H9 (cell line): ENCODE measurements around the gene DDX11. TPM values are rescaled to one million over a fixed set of nuclear protein-coding genes. Genes with fewer than 3 reads are reported as not detected.

Experiments
- DNase-seq: peaks from one replicate; pipeline ENCODE4 v3.0.0-alpha.2; 2017
- H2AFZ ChIP-seq: one replicate; pipeline ENCODE4 v1.6.1; 2013; ENCODE audit warnings: mild to moderate bottlenecking, low read length, control low read depth, moderate library complexity
- H2AK5ac ChIP-seq: 2 replicates; pipeline ENCODE4 v1.6.1; 2013; ENCODE audit warnings: low read length, control low read depth, mixed read lengths; ENCODE audit not compliant: insufficient read length
- H2BK120ac ChIP-seq: one replicate; pipeline ENCODE4 v1.6.1; 2013; ENCODE audit warnings: low read depth, mild to moderate bottlenecking, low read length, control low read depth, inconsistent platforms; ENCODE audit not compliant: poor library complexity, severe bottlenecking
- H2BK12ac ChIP-seq: 2 replicates; pipeline ENCODE4 v1.6.1; 2013; ENCODE audit warnings: low read length, control low read depth, mixed read lengths, low read depth; ENCODE audit not compliant: insufficient read length
- H2BK15ac ChIP-seq: 2 replicates; pipeline ENCODE4 v1.6.1; 2013; ENCODE audit warnings: low read depth, low read length, control low read depth
- H2BK20ac ChIP-seq: one replicate; pipeline ENCODE4 v1.6.1; 2013; ENCODE audit warnings: low read depth, mild to moderate bottlenecking, low read length, control low read depth, inconsistent platforms; ENCODE audit not compliant: poor library complexity, severe bottlenecking
- H2BK5ac ChIP-seq: 2 replicates; pipeline ENCODE4 v1.6.1; 2013; ENCODE audit warnings: low read length, control low read depth, mixed read lengths; ENCODE audit not compliant: insufficient read length
- H3K14ac ChIP-seq: 2 replicates; pipeline ENCODE4 v1.6.1; 2013; ENCODE audit warnings: low read length, control low read depth; ENCODE audit not compliant: insufficient read depth
- H3K18ac ChIP-seq: 2 replicates; pipeline ENCODE4 v1.6.1; 2013; ENCODE audit warnings: low read depth, mild to moderate bottlenecking, mixed read lengths, low read length, control low read depth; ENCODE audit not compliant: insufficient read length
- H3K23ac ChIP-seq: 2 replicates; pipeline ENCODE4 v1.6.1; 2013; ENCODE audit warnings: low read length, control low read depth, mixed read lengths, low read depth; ENCODE audit not compliant: insufficient read length
- H3K23me2 ChIP-seq: 2 replicates; pipeline ENCODE4 v1.6.1; 2013; ENCODE audit warnings: low read depth, mild to moderate bottlenecking, mixed read lengths, low read length, control low read depth; ENCODE audit not compliant: insufficient read length, poor library complexity, severe bottlenecking
- H3K27ac ChIP-seq: 2 replicates; pipeline ENCODE4 v1.5.1; 2013; ENCODE audit warnings: low read length, control low read depth, mixed read lengths, low read depth; ENCODE audit not compliant: insufficient read length
- H3K27me3 ChIP-seq: 2 replicates; pipeline ENCODE4 v1.6.1; 2013; ENCODE audit warnings: low read length, control low read depth, inconsistent platforms; ENCODE audit not compliant: insufficient read depth
- H3K4ac ChIP-seq: 2 replicates; pipeline ENCODE4 v1.6.1; 2013; ENCODE audit warnings: low read depth, mild to moderate bottlenecking, control low read depth, inconsistent platforms, low read length, moderate library complexity
- H3K4me1 ChIP-seq: 2 replicates; pipeline ENCODE4 v1.6.1; 2013; ENCODE audit warnings: low read length, control low read depth, inconsistent platforms; ENCODE audit not compliant: insufficient read depth
- H3K4me2 ChIP-seq: 2 replicates; pipeline ENCODE4 v1.6.1; 2013; ENCODE audit warnings: low read length, control low read depth, mixed read lengths; ENCODE audit not compliant: insufficient read length, insufficient read depth
- H3K56ac ChIP-seq: 2 replicates; pipeline ENCODE4 v1.6.1; 2013; ENCODE audit warnings: low read depth, mild to moderate bottlenecking, mixed read lengths, low read length, control low read depth; ENCODE audit not compliant: insufficient read length
- H3K79me1 ChIP-seq: 2 replicates; pipeline ENCODE4 v1.6.1; 2013; ENCODE audit warnings: low read depth, mild to moderate bottlenecking, moderate library complexity, low read length, control low read depth, inconsistent platforms; ENCODE audit not compliant: insufficient read depth, poor library complexity, severe bottlenecking
- H3K79me2 ChIP-seq: 2 replicates; pipeline ENCODE4 v1.6.1; 2013; ENCODE audit warnings: low read length, control low read depth, inconsistent platforms; ENCODE audit not compliant: insufficient read depth
- H3K9ac ChIP-seq: 2 replicates; pipeline ENCODE4 v1.6.1; 2013; ENCODE audit warnings: low read length, control low read depth, mixed read lengths; ENCODE audit not compliant: insufficient read length; ENCODE audit errors: extremely low read depth
- H3K9me3 ChIP-seq: one replicate; pipeline ENCODE4 v1.6.1; 2013; ENCODE audit warnings: low read depth, low read length, inconsistent platforms; ENCODE audit not compliant: control insufficient read depth
- H3T11ph ChIP-seq: one replicate; pipeline ENCODE4 v1.6.1; 2013; ENCODE audit warnings: mild to moderate bottlenecking, low read length, control low read depth, inconsistent platforms
- H4K20me1 ChIP-seq: one replicate; pipeline ENCODE4 v1.6.1; 2013; ENCODE audit not compliant: control insufficient read depth, insufficient read length, insufficient read depth
- H4K5ac ChIP-seq: 2 replicates; pipeline ENCODE4 v1.6.1; 2013; ENCODE audit warnings: low read depth, mild to moderate bottlenecking, mixed read lengths, low read length, control low read depth; ENCODE audit not compliant: insufficient read length
- H4K8ac ChIP-seq: replicated peaks from 2 replicates; pipeline ENCODE4 v1.6.1; 2013; ENCODE audit warnings: low read length, control low read depth, mixed read lengths, low read depth; ENCODE audit not compliant: insufficient read length
- H4K91ac ChIP-seq: 2 replicates; pipeline ENCODE4 v1.6.1; 2013; ENCODE audit warnings: low read depth, mild to moderate bottlenecking, moderate library complexity, mixed read lengths, low read length, control low read depth; ENCODE audit not compliant: insufficient read length
- H3K27ac Mint-ChIP-seq, 3 experiments: 2 replicates in 2 of 3; 3 replicates in 1 of 3; pipeline ENCODE4 v1.8.0; 2020 to 2021; ENCODE audit warnings: mixed read lengths in 3 of 3, mild to moderate bottlenecking in 1 of 3, moderate library complexity in 1 of 3
- H3K27me3 Mint-ChIP-seq: 2 replicates; pipeline ENCODE4 v1.8.0; 2021; ENCODE audit warnings: low read depth, mild to moderate bottlenecking, moderate library complexity, mixed read lengths
- H3K36me3 Mint-ChIP-seq, 3 experiments: 2 replicates in 2 of 3; 3 replicates in 1 of 3; pipeline ENCODE4 v1.8.0; 2020 to 2021; ENCODE audit warnings: low read depth in 3 of 3, mixed read lengths in 3 of 3; ENCODE audit not compliant: insufficient read depth in 1 of 3
- H3K4me1 Mint-ChIP-seq, 2 experiments: 2 replicates each; pipeline ENCODE4 v1.8.0; 2020; ENCODE audit warnings: mixed read lengths in 2 of 2
- H3K4me3 Mint-ChIP-seq, 2 experiments: 2 replicates in 1 of 2; 3 replicates in 1 of 2; pipeline ENCODE4 v1.8.0; 2020 to 2021; ENCODE audit warnings: mild to moderate bottlenecking in 2 of 2, mixed read lengths in 2 of 2, moderate library complexity in 1 of 2
- H3K9me3 Mint-ChIP-seq, 2 experiments: 2 replicates in 1 of 2; 3 replicates in 1 of 2; pipeline ENCODE4 v1.8.0; 2020; ENCODE audit warnings: mild to moderate bottlenecking in 2 of 2, mixed read lengths in 2 of 2, moderate library complexity in 1 of 2
- CTCF ChIP-seq: fragments of 200-600 bp; sonication (generic); conservative IDR thresholded peaks from 3 replicates; pipeline ENCODE4 v1.8.0; 2021; ENCODE audit warnings: antibody characterized with exemption, mild to moderate bottlenecking
- WGBS: extraction: QIAGEN DNeasy Blood & Tissue Kit; methylation state at CpG from one replicate; pipeline ENCODE4 v1.1.7; 2013; ENCODE audit warnings: missing lambda C conversion rate, low lambda C conversion rate, mixed read lengths; ENCODE audit not compliant: insufficient read length; ENCODE audit errors: extremely low coverage; 5-methylcytosine and 5-hydroxymethylcytosine counted together
- total RNA-seq: library from RNA; stranded (reverse); gene quantifications from 2 replicates; pipeline ENCODE4 v1.2.1, GENCODE V29; 2021

Gene DDX11
- total RNA-seq, 1 experiment from 2014 or later = 183 TPM

- H4K91ac ChIP-seq = no peak overlapping the region
- Mint-ChIP-seq H3K4me3 (no peak overlapping the region), H3K4me1 (peaks cover 4 to 6% of the 10 kb centered on the region in 2 experiments; a peak in 2 of 4 replicates), H3K27me3 (peaks cover 4% of the 10 kb centered on the region; the same call in 1 of the 2 replicates), H3K36me3 (peaks cover 2 to 10% (median 5%) of the 10 kb centered on the region in 3 experiments; a peak in 5 of 7 replicates), H3K27ac (no peak overlapping the region; a peak in 1 of 7 replicates), H3K9me3 (peaks cover 8 to 14% of the 10 kb centered on the region in 2 experiments; a peak in 4 of 5 replicates)
- H3K27ac ChIP-seq = no peak overlapping the region
- WGBS = no CpG with 5 or more reads among the region's 11 CpGs
- no peaks in the 10 kb centered on the region for H3K27me3 ChIP-seq
- H3K14ac ChIP-seq = no peak overlapping the region
- no peak for TF ChIP-seq CTCF
- no peak overlapping the region for H3K56ac ChIP-seq
- H3K79me2 ChIP-seq = no peaks in the 10 kb centered on the region
- no peak overlapping the region for H3T11ph ChIP-seq
- no peaks in the 10 kb centered on the region for H3K23me2 ChIP-seq
- no peak overlapping the region for H3K23ac ChIP-seq
- no peak overlapping the region for H2BK15ac ChIP-seq
- no peaks in the 10 kb centered on the region for H4K20me1 ChIP-seq
- DNase-seq = peak; percentile 33
- no peak overlapping the region for H2AFZ ChIP-seq
- H3K18ac ChIP-seq = no peak overlapping the region
- H2AK5ac ChIP-seq = no peak overlapping the region
- no peak overlapping the region for H3K4ac ChIP-seq
- H3K9ac ChIP-seq = no peak overlapping the region
- no peaks in the 10 kb centered on the region for H3K9me3 ChIP-seq
- no peak overlapping the region for H2BK5ac ChIP-seq
- H2BK20ac ChIP-seq = no peak overlapping the region
- no peaks in the 10 kb centered on the region for H3K4me1 ChIP-seq
- no peak overlapping the region for H4K8ac ChIP-seq
- no peak overlapping the region for H4K5ac ChIP-seq
- H2BK120ac ChIP-seq = no peak overlapping the region
- no peaks in the 10 kb centered on the region for H3K79me1 ChIP-seq
- H3K4me2 ChIP-seq = no peak overlapping the region
- H2BK12ac ChIP-seq = no peak overlapping the region
These were observed 44.2 kb upstream of the DDX11 start for GRCh38 chr12:31029468-31029867.
